Measurements from ENCODE around the gene C2orf15.
"Not testable (repeated sequence)": the region's sequence is repeated elsewhere in the genome, so short reads cannot be mapped to it uniquely, and the experiment has no call there.

Gene C2orf15

GRCh38 chr2:99141110-99142108, at the start of gene C2orf15:
Gene C2orf15, plus strand, starts transcription at chr2:99141707. Its CDS starts 8,852 bp downstream, at chr2:99150559.
- peak; percentile 97 for DNase-seq (ENCODE audit: low spot score)

- DNase-seq (ENCODE audit: low spot score): no peak
Observed at GRCh38 chr2:99096728-99097127, 44.8 kb upstream of the C2orf15 start.

- no peak for DNase-seq (ENCODE audit: low spot score)
Observed at GRCh38 chr2:99101697-99102096, 39.8 kb upstream of the C2orf15 start.

GRCh38 chr2:99104006-99104405, 37.5 kb upstream of the C2orf15 start:
- no peak for DNase-seq (ENCODE audit: low spot score)

- no peak for DNase-seq (ENCODE audit: low spot score)
Observed at GRCh38 chr2:99106913-99107312, 34.6 kb upstream of the C2orf15 start.

GRCh38 chr2:99111236-99111635, 30.3 kb upstream of the C2orf15 start:
- no peak for DNase-seq (ENCODE audit: low spot score)

- DNase-seq (ENCODE audit: low spot score): no peak
Observed at GRCh38 chr2:99111945-99112344, 29.6 kb upstream of the C2orf15 start.

GRCh38 chr2:99112617-99113016, 28.9 kb upstream of the C2orf15 start:
- DNase-seq (ENCODE audit: low spot score): no peak

- DNase-seq (ENCODE audit: low spot score): no peak
Observed at GRCh38 chr2:99127981-99128380, 13.5 kb upstream of the C2orf15 start.

- DNase-seq (ENCODE audit: low spot score): not testable (repeated sequence)
Observed at GRCh38 chr2:99135044-99135556, 6.4 kb upstream of the C2orf15 start.

- DNase-seq (ENCODE audit: low spot score): no peak
Observed at GRCh38 chr2:99139003-99139402, 2.5 kb upstream of the C2orf15 start.

- no peak for DNase-seq (ENCODE audit: low spot score)
Observed at GRCh38 chr2:99140056-99140859, 1.2 kb upstream of the C2orf15 start.

- DNase-seq (ENCODE audit: low spot score): no peak
Observed at GRCh38 chr2:99140860-99141109, 722 bp upstream of the C2orf15 start.

GRCh38 chr2:99150706-99151105, 9.2 kb downstream of the C2orf15 start:
- DNase-seq (ENCODE audit: low spot score): no peak

GRCh38 chr2:99152199-99152895, 10.8 kb downstream of the C2orf15 start:
- no peak for DNase-seq (ENCODE audit: low spot score)

GRCh38 chr2:99153921-99154604, 12.6 kb downstream of the C2orf15 start:
- DNase-seq (ENCODE audit: low spot score): no peak

GRCh38 chr2:99154643-99155536, 13.4 kb downstream of the C2orf15 start, which contains the start of the genes LIPT1 and TSGA10:
Gene LIPT1, plus strand, starts transcription at chr2:99154967. Its CDS starts 6,991 bp downstream, at chr2:99161958.
Gene TSGA10, minus strand, starts transcription at chr2:99154942. Its CDS starts 45,503 bp downstream, at chr2:99109439.
- peak; percentile 86 for DNase-seq (ENCODE audit: low spot score)

- no peak for DNase-seq (ENCODE audit: low spot score)
Observed at GRCh38 chr2:99156891-99157290, 15.4 kb downstream of the C2orf15 start.

GRCh38 chr2:99158599-99158998, 17.1 kb downstream of the C2orf15 start:
- DNase-seq (ENCODE audit: low spot score): no peak

GRCh38 chr2:99159594-99159993, 18.1 kb downstream of the C2orf15 start:
- no peak for DNase-seq (ENCODE audit: low spot score)
